ENCODE measurements around the gene NELL2. TPM values are rescaled to one million over a fixed set of nuclear protein-coding genes. Genes with fewer than 3 reads are reported as not detected.

The NELL2 gene
- total RNA-seq, 1 donor from 2014 or later, result 16.9 TPM

- intact Hi-C loops (cut with DNase I), result no loop called here
- TF ChIP-seq POLR2A (IDR thresholded peaks at IDR 0.05), result no peak
- TF ChIP-seq POLR2AphosphoS5 (IDR thresholded peaks at IDR 0.05; ENCODE audit: insufficient read depth in 1 of 2, low read depth in 1 of 2), result no peak
- TF ChIP-seq, protein P1, sequence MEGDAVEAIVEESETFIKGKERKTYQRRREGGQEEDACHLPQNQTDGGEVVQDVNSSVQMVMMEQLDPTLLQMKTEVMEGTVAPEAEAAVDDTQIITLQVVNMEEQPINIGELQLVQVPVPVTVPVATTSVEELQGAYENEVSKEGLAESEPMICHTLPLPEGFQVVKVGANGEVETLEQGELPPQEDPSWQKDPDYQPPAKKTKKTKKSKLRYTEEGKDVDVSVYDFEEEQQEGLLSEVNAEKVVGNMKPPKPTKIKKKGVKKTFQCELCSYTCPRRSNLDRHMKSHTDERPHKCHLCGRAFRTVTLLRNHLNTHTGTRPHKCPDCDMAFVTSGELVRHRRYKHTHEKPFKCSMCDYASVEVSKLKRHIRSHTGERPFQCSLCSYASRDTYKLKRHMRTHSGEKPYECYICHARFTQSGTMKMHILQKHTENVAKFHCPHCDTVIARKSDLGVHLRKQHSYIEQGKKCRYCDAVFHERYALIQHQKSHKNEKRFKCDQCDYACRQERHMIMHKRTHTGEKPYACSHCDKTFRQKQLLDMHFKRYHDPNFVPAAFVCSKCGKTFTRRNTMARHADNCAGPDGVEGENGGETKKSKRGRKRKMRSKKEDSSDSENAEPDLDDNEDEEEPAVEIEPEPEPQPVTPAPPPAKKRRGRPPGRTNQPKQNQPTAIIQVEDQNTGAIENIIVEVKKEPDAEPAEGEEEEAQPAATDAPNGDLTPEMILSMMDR (IDR thresholded peaks at IDR 0.05), result no peak
- no peak overlapping the region for H3K27ac ChIP-seq
Observed at GRCh38 chr12:44847888-44848702, 28.0 kb downstream of the NELL2 start.

GRCh38 chr12:44847403-44847802, 28.7 kb downstream of the NELL2 start:
- Histone ChIP-seq H3K4me1 (no peaks in the 10 kb centered on the region), H3K4me3 (no peak overlapping the region), H3K36me3 (no peaks in the 10 kb centered on the region), H3K27ac (no peak overlapping the region), H3K9me3 (no peaks in the 10 kb centered on the region), H3K27me3 (no peaks in the 10 kb centered on the region)
- no peak for DNase-seq (ENCODE audit: extremely low spot score in 2 of 2)
- TF ChIP-seq, protein P1 (IDR thresholded peaks at IDR 0.05), result no peak
- TF ChIP-seq POLR2A (IDR thresholded peaks at IDR 0.05) (no peak), POLR2AphosphoS5 (IDR thresholded peaks at IDR 0.05; ENCODE audit: insufficient read depth in 1 of 2, low read depth in 1 of 2) (no peak)
- intact Hi-C loops (cut with DNase I), result no loop called here

More at GRCh38 chr12:44847888-44848702, 28.0 kb downstream of the NELL2 start:
- Histone ChIP-seq H3K4me3 (no peak overlapping the region), H3K27me3 (no peaks in the 10 kb centered on the region), H3K9me3 (no peaks in the 10 kb centered on the region), H3K4me1 (no peaks in the 10 kb centered on the region), H3K36me3 (no peaks in the 10 kb centered on the region)
- DNase-seq (ENCODE audit: extremely low spot score in 2 of 2), result no peak

- no peaks in the 10 kb centered on the region for H3K27me3 ChIP-seq
- intact Hi-C loops (cut with DNase I), result no loop called here
- no peaks in the 10 kb centered on the region for H3K9me3 ChIP-seq
- H3K4me3 ChIP-seq, result no peak overlapping the region
- H3K4me1 ChIP-seq, result no peaks in the 10 kb centered on the region
- no peak for DNase-seq (ENCODE audit: extremely low spot score in 2 of 2)
- no peaks in the 10 kb centered on the region for H3K36me3 ChIP-seq
- TF ChIP-seq, protein P1 (IDR thresholded peaks at IDR 0.05), result no peak
- TF ChIP-seq POLR2AphosphoS5 (IDR thresholded peaks at IDR 0.05; ENCODE audit: insufficient read depth in 1 of 2, low read depth in 1 of 2), result no peak
- no peak for TF ChIP-seq POLR2A (IDR thresholded peaks at IDR 0.05)
- no peak overlapping the region for H3K27ac ChIP-seq
Observed at GRCh38 chr12:44846826-44847225, 29.3 kb downstream of the NELL2 start.

- TF ChIP-seq POLR2AphosphoS5 (IDR thresholded peaks at IDR 0.05; ENCODE audit: insufficient read depth in 1 of 2, low read depth in 1 of 2), result no peak
Observed at GRCh38 chr12:44842669-44843068, 33.4 kb downstream of the NELL2 start.

DNA sequence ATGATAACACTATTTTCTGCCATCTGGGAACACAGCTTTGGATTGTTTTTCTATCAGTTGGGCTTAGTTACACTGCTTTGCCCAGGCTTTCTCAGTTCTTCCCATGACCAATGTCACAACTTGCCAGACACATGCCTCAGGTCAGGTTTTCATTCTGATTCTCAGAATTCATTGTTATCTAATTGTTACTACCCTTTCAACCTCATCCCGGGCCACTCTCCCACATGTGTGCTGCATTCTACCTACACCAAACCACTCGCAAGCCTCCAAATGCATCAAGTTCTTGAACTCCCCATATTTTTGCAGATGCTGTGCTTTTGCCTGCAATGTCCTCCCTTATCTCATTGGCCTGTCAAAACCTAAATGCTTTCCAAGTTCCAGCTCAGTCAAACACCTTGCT, 36.3 kb downstream of the NELL2 start:
- Histone ChIP-seq H3K4me1 (no peaks in the 10 kb centered on the region), H3K27ac (no peak overlapping the region), H3K4me3 (no peak overlapping the region), H3K36me3 (no peaks in the 10 kb centered on the region), H3K9me3 (no peaks in the 10 kb centered on the region), H3K27me3 (no peaks in the 10 kb centered on the region)
- DNase-seq (ENCODE audit: extremely low spot score in 2 of 2), result no peak
- TF ChIP-seq POLR2AphosphoS5 (IDR thresholded peaks at IDR 0.05; ENCODE audit: insufficient read depth in 1 of 2, low read depth in 1 of 2), result no peak
- TF ChIP-seq, protein P1 (IDR thresholded peaks at IDR 0.05), result no peak
- TF ChIP-seq POLR2A (IDR thresholded peaks at IDR 0.05), result no peak
- intact Hi-C loops (cut with DNase I), result no loop called here

More at GRCh38 chr12:44842669-44843068, 33.4 kb downstream of the NELL2 start:
- intact Hi-C loops (cut with DNase I), result no loop called here
- no peak for DNase-seq (ENCODE audit: extremely low spot score in 2 of 2)
- no peak overlapping the region for H3K4me3 ChIP-seq
- no peak overlapping the region for H3K27ac ChIP-seq
- no peaks in the 10 kb centered on the region for H3K36me3 ChIP-seq
- H3K9me3 ChIP-seq, result no peaks in the 10 kb centered on the region
- no peaks in the 10 kb centered on the region for H3K27me3 ChIP-seq
- no peaks in the 10 kb centered on the region for H3K4me1 ChIP-seq

Data from vagina (tissue), 2 donors.